ENCODE measurements around the gene DLGAP1.

- no peak for TF ChIP-seq CTCF (IDR thresholded peaks at IDR 0.05)
- no peak for TF ChIP-seq POLR2A (IDR thresholded peaks at IDR 0.05)
Observed at GRCh38 chr18:4020026-4020425, 435.1 kb downstream of the DLGAP1 start.

Data from testis (tissue), 2 donors.